GM23338 (cell line): ENCODE data around the gene MLPH. TPM values are rescaled to one million over a fixed set of nuclear protein-coding genes. Genes with fewer than 3 reads are reported as not detected.

Experiments
- EZH2phosphoT487 ChIP-seq: fragments of 200-600 bp; sonication (generic); IDR thresholded peaks from one replicate; pipeline ENCODE4 v1.8.1; 2018; ENCODE audit warnings: antibody characterized with exemption; ENCODE audit not compliant: unreplicated experiment
- NANOG ChIP-seq: IDR thresholded peaks from 2 replicates; pipeline ENCODE4 v1.6.1; 2016; ENCODE audit warnings: antibody characterized with exemption, borderline replicate concordance
- POLR2AphosphoS5 ChIP-seq: IDR thresholded peaks from 2 replicates; pipeline ENCODE4 v1.6.1; 2016; ENCODE audit warnings: antibody characterized with exemption, low read depth
- ZNF114 ChIP-seq: fragments of 250-450 bp; sonication (Bioruptor Pico); IDR thresholded peaks from 2 replicates; pipeline ENCODE4 v1.5.0; 2020; ENCODE audit warnings: mild to moderate bottlenecking, moderate library complexity
- polyA plus RNA-seq: library from polyadenylated mRNA; unstranded; fragments of >200 nt; fragmentation: Nextera tagmentation; extraction: Ambion mirVana; gene quantifications from 2 replicates; pipeline ENCODE4 v1.2.1, GENCODE V29; 2016
- total RNA-seq: library from RNA; depleted of rRNA; stranded (reverse); fragments of >200 nt; shearing (Covaris generic); gene quantifications from 2 replicates; pipeline ENCODE4 v1.2.3, GENCODE V29; 2014
- TF ChIP-seq, protein P1 (sequence below): fragments of 250-450 bp; sonication (Bioruptor Pico); IDR thresholded peaks from 2 replicates; pipeline ENCODE4 v1.5.0; 2020; ENCODE audit warnings: mild to moderate bottlenecking, moderate library complexity
- TF ChIP-seq, protein P2 (sequence below), 2 experiments: fragments of 200-600 bp in 1 of 2; sonication (generic) in 1 of 2; conservative IDR thresholded peaks; 2 replicates each; pipeline versions ENCODE4 v1.5.1 to v1.6.1; 2016 to 2017; ENCODE audit warnings: antibody characterized with exemption in 2 of 2, low read depth in 2 of 2, mild to moderate bottlenecking in 2 of 2, moderate library complexity in 1 of 2

Gene MLPH
- total and polyA plus RNA-seq, 2 experiments from 2014 or later, result 13.6 to 16.5 TPM

DNA sequence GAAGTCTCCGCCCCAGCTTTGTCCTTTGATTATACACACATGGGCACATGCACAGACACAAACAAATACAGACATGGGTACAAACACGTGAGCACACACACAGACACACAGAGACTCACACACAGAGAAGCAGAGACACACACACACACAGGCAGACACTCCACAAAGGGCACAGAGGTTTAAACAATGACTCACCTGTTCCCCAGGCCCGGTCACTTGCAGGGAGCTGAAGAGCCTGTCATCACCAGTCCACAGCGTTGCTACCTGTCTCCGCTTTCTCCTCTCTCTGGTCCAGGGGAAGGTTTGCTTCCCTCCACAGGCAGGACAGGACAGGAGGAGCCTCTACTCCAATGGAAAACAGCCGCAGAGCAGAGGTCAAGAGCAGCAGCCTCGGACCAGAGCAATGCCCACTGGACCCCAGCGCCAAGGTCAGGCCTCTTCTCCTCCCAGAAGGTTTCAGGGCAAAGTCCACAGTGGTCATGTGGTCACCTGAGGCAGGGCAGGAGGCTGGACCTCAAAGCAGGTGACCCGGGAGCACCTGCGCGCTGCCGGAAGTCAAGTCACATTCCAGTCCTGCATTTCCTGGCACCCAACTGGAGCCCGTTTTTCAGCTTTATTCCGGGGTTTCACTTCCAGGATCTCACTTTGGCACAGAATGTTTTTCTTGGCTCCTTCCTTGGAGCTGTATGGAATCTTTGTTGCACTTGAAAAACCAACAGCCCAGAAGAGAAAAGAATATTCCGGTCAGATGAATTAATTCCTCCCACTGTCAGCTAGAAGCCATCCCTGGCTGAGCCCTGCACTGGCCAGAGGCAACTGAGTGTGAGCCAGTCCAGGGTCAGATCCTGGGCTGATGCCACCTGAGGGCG lies 103.5 kb downstream of the MLPH start, which contains the start of gene RAB17 (continued):
- TF ChIP-seq, protein P1, sequence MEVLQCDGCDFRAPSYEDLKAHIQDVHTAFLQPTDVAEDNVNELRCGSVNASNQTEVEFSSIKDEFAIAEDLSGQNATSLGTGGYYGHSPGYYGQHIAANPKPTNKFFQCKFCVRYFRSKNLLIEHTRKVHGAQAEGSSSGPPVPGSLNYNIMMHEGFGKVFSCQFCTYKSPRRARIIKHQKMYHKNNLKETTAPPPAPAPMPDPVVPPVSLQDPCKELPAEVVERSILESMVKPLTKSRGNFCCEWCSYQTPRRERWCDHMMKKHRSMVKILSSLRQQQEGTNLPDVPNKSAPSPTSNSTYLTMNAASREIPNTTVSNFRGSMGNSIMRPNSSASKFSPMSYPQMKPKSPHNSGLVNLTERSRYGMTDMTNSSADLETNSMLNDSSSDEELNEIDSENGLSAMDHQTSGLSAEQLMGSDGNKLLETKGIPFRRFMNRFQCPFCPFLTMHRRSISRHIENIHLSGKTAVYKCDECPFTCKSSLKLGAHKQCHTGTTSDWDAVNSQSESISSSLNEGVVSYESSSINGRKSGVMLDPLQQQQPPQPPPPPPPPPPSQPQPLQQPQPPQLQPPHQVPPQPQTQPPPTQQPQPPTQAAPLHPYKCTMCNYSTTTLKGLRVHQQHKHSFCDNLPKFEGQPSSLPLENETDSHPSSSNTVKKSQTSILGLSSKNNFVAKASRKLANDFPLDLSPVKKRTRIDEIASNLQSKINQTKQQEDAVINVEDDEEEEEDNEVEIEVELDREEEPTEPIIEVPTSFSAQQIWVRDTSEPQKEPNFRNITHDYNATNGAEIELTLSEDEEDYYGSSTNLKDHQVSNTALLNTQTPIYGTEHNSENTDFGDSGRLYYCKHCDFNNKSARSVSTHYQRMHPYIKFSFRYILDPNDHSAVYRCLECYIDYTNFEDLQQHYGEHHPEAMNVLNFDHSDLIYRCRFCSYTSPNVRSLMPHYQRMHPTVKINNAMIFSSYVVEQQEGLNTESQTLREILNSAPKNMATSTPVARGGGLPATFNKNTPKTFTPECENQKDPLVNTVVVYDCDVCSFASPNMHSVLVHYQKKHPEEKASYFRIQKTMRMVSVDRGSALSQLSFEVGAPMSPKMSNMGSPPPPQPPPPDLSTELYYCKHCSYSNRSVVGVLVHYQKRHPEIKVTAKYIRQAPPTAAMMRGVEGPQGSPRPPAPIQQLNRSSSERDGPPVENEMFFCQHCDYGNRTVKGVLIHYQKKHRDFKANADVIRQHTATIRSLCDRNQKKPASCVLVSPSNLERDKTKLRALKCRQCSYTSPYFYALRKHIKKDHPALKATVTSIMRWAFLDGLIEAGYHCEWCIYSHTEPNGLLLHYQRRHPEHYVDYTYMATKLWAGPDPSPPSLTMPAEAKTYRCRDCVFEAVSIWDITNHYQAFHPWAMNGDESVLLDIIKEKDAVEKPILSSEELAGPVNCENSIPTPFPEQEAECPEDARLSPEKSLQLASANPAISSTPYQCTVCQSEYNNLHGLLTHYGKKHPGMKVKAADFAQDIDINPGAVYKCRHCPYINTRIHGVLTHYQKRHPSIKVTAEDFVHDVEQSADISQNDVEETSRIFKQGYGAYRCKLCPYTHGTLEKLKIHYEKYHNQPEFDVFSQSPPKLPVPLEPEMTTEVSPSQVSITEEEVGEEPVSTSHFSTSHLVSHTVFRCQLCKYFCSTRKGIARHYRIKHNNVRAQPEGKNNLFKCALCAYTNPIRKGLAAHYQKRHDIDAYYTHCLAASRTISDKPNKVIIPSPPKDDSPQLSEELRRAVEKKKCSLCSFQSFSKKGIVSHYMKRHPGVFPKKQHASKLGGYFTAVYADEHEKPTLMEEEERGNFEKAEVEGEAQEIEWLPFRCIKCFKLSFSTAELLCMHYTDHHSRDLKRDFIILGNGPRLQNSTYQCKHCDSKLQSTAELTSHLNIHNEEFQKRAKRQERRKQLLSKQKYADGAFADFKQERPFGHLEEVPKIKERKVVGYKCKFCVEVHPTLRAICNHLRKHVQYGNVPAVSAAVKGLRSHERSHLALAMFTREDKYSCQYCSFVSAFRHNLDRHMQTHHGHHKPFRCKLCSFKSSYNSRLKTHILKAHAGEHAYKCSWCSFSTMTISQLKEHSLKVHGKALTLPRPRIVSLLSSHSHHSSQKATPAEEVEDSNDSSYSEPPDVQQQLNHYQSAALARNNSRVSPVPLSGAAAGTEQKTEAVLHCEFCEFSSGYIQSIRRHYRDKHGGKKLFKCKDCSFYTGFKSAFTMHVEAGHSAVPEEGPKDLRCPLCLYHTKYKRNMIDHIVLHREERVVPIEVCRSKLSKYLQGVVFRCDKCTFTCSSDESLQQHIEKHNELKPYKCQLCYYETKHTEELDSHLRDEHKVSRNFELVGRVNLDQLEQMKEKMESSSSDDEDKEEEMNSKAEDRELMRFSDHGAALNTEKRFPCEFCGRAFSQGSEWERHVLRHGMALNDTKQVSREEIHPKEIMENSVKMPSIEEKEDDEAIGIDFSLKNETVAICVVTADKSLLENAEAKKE (CRISPR knock-in tag), result no peak
- TF ChIP-seq, protein P2, sequence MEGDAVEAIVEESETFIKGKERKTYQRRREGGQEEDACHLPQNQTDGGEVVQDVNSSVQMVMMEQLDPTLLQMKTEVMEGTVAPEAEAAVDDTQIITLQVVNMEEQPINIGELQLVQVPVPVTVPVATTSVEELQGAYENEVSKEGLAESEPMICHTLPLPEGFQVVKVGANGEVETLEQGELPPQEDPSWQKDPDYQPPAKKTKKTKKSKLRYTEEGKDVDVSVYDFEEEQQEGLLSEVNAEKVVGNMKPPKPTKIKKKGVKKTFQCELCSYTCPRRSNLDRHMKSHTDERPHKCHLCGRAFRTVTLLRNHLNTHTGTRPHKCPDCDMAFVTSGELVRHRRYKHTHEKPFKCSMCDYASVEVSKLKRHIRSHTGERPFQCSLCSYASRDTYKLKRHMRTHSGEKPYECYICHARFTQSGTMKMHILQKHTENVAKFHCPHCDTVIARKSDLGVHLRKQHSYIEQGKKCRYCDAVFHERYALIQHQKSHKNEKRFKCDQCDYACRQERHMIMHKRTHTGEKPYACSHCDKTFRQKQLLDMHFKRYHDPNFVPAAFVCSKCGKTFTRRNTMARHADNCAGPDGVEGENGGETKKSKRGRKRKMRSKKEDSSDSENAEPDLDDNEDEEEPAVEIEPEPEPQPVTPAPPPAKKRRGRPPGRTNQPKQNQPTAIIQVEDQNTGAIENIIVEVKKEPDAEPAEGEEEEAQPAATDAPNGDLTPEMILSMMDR (conservative IDR thresholded peaks at IDR 0.05; ENCODE audit: low read depth in 2 of 2), result no peak
- TF ChIP-seq ZNF114 (no peak), EZH2phosphoT487 (no peak), POLR2AphosphoS5 (no peak), NANOG (no peak)
